K562 (cell line): ENCODE data around the gene LY6G6C. TPM values are rescaled to one million over a fixed set of nuclear protein-coding genes. Genes with fewer than 3 reads are reported as not detected.

Experiments
- FOS ChIP-seq: IDR thresholded peaks from 3 replicates; pipeline ENCODE4 v1.6.1; 2011; ENCODE audit not compliant: insufficient read length; ENCODE audit errors: extremely low read depth
- HCFC1 ChIP-seq: IDR thresholded peaks from 2 replicates; pipeline ENCODE4 v1.6.1; 2012; ENCODE audit warnings: low read depth, low read length, improper control_type of control experiment
- HSF4 ChIP-seq: fragments of 250-450 bp; sonication (Bioruptor Pico); IDR thresholded peaks from 2 replicates; pipeline ENCODE4 v2.1.2; 2022; ENCODE audit warnings: mild to moderate bottlenecking, moderate library complexity, borderline replicate concordance
- KAT7 ChIP-seq: sonication (generic); formaldehyde crosslinking; IDR thresholded peaks from 2 replicates; pipeline ENCODE4 v1.8.0; 2022; ENCODE audit warnings: missing genetic modification reagents, mild to moderate bottlenecking, borderline replicate concordance
- LARP7 ChIP-seq: fragments of 450-650 bp; IDR thresholded peaks from 2 replicates; pipeline ENCODE4 v1.6.1; 2016
- MLX ChIP-seq, 2 experiments: fragments of 450-650 bp in 1 of 2; sonication (generic) in 1 of 2; formaldehyde crosslinking; conservative IDR thresholded peaks; 2 replicates each; pipeline versions ENCODE4 v1.4.0 to v1.8.1; 2020 to 2022; ENCODE audit warnings: mild to moderate bottlenecking in 1 of 2, missing genetic modification reagents in 1 of 2
- MYBL2 ChIP-seq, 2 experiments: fragments of 450-650 bp in 1 of 2; sonication (generic) in 1 of 2; formaldehyde crosslinking in 1 of 2; IDR thresholded peaks; 2 replicates each; pipeline versions ENCODE4 v1.6.1 to v1.8.1; 2017 to 2022; ENCODE audit warnings: borderline replicate concordance in 1 of 2, inconsistent platforms in 1 of 2, low read depth in 1 of 2, mild to moderate bottlenecking in 1 of 2, missing genetic modification reagents in 1 of 2, moderate library complexity in 1 of 2
- NCOA1 ChIP-seq: fragments of 450-650 bp; IDR thresholded peaks from 2 replicates; pipeline ENCODE4 v1.6.1; 2016; ENCODE audit warnings: low read depth
- NEUROD1 ChIP-seq: fragments of 150-350 bp; IDR thresholded peaks from 2 replicates; pipeline ENCODE4 v1.6.1; 2014; ENCODE audit warnings: borderline replicate concordance, low read length, low read depth; ENCODE audit not compliant: partially characterized antibody
- PBX2 ChIP-seq, 2 experiments: IDR thresholded peaks in 1 of 2; conservative IDR thresholded peaks in 1 of 2; 2 replicates each; pipeline ENCODE4 v1.6.1; 2016; ENCODE audit warnings: low read depth in 2 of 2, mild to moderate bottlenecking in 1 of 2, missing compliant biosample characterization in 1 of 2, missing genetic modification characterization in 1 of 2, moderate library complexity in 1 of 2
- PML ChIP-seq: IDR thresholded peaks from 2 replicates; pipeline ENCODE4 v1.6.1; 2012; ENCODE audit warnings: low read length, inconsistent platforms
- POLR2B ChIP-seq: fragments of 450-650 bp; IDR thresholded peaks from 2 replicates; pipeline ENCODE4 v1.6.1; 2018; ENCODE audit warnings: low read depth; ENCODE audit not compliant: partially characterized antibody
- PTTG1 ChIP-seq: fragments of 450-650 bp; IDR thresholded peaks from 2 replicates; pipeline ENCODE4 v1.6.1; 2016; ENCODE audit warnings: low read depth, mild to moderate bottlenecking, missing genetic modification characterization, missing compliant biosample characterization
- RUNX1 ChIP-seq: sonication (generic); IDR thresholded peaks from 2 replicates; pipeline ENCODE4 v1.6.1; 2016; ENCODE audit warnings: antibody characterized with exemption, low read depth
- THAP7 ChIP-seq: fragments of 250-450 bp; sonication (Bioruptor Pico); IDR thresholded peaks from 2 replicates; pipeline ENCODE4 v1.5.0; 2021
- YBX1 ChIP-seq: fragments of 450-650 bp; IDR thresholded peaks from 2 replicates; pipeline ENCODE4 v1.7.1; 2016; ENCODE audit warnings: mild to moderate bottlenecking
- ZC3H11A ChIP-seq: IDR thresholded peaks from 2 replicates; pipeline ENCODE4 v1.6.1; 2012; ENCODE audit warnings: low read depth, low read length, improper control_type of control experiment
- ZNF121 ChIP-seq: sonication (generic); formaldehyde crosslinking; conservative IDR thresholded peaks from 2 replicates; pipeline ENCODE4 v1.8.0; 2022; ENCODE audit warnings: missing genetic modification reagents
- ZNF584 ChIP-seq: fragments of 200-800 bp; sonication (Bioruptor generic); IDR thresholded peaks from 2 replicates; pipeline ENCODE4 v1.6.1; 2016; ENCODE audit warnings: low read depth, mild to moderate bottlenecking, missing genetic modification characterization, missing compliant biosample characterization
- polyA plus RNA-seq, 8 experiments: library from polyadenylated mRNA; depleted of rRNA in 4 of 8; stranded (reverse) in 5 of 8; unstranded in 3 of 8; fragments of >200 nt; fragmentation: Nextera tagmentation in 2 of 8; fragmentation: Illumina TruSeq in 1 of 8; extraction: Ambion mirVana in 2 of 8; extraction: Trizol in 1 of 8; gene quantifications; 2 replicates each; pipeline versions ENCODE4 v1.2.1 to v1.2.3, GENCODE V29; 2011 to 2014; ENCODE audit warnings: inconsistent platforms in 1 of 8, missing spikeins in 1 of 8
- total RNA-seq, 7 experiments: library from RNA; depleted of rRNA in 6 of 7; stranded (reverse); fragments of >200 nt in 6 of 7; fragmentation: Illumina TruSeq in 2 of 7; extraction: Trizol in 2 of 7; gene quantifications; 2 replicates each; pipeline versions ENCODE4 v1.2.1 to v1.2.3, GENCODE V29; 2011 to 2021; ENCODE audit warnings: low replicate concordance in 1 of 7
- TF ChIP-seq, protein P1 (sequence below): fragments of 200-400 bp; formaldehyde crosslinking; IDR thresholded peaks from 2 replicates; pipeline ENCODE4 v1.6.1; 2017; ENCODE audit warnings: mild to moderate bottlenecking, low read depth, low read length, moderate library complexity
- TF ChIP-seq, protein P2 (sequence below): fragments of 450-650 bp; IDR thresholded peaks from 2 replicates; pipeline ENCODE4 v1.6.1; 2016; ENCODE audit warnings: missing biosample characterization, missing genetic modification characterization

Gene LY6G6C
- total and polyA plus RNA-seq, 9 of the 15 experiments (the other 6 are each of a cell fraction or from before 2014, with no cell fraction given) = 0.06 to 0.20 TPM; not detected in 7

DNA sequence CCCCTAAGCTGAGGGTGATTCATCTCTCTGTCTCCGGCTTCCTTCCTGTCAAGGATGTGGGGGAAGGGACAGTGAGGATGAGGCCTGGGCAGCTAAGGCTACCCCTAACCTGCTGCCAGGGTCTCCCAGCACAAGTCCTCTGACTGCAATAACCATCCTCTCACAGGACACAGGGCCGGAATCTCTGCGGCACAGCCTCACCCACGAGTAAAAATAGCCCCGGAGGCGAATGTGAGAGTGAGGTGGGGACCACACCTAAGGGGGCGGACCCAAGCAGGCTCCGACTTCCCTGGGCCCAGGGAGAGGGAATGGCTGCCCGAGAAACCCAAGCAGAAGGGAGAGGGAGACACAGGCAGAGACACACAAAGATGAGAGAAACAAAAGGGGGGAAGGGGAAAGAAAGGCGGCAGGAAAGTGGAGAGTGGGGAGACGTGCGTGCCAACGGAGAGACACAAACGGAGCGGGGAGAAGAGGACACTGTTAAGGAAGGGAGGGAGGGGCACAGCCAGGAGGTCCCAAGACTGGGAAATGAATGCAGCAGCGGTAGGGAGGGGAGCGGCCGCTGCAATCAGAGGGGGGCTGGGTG, 13.4 kb upstream of the LY6G6C start (continued):
- TF ChIP-seq PBX2 (CRISPR knock-in tag; IDR thresholded peaks at IDR 0.05; ENCODE audit: low read depth) = no peak
- peak; percentile 94 for TF ChIP-seq PBX2 (tag; conservative IDR thresholded peaks at IDR 0.05; ENCODE audit: low read depth)
- no peak for TF ChIP-seq PTTG1 (tag)
- TF ChIP-seq, protein P1, sequence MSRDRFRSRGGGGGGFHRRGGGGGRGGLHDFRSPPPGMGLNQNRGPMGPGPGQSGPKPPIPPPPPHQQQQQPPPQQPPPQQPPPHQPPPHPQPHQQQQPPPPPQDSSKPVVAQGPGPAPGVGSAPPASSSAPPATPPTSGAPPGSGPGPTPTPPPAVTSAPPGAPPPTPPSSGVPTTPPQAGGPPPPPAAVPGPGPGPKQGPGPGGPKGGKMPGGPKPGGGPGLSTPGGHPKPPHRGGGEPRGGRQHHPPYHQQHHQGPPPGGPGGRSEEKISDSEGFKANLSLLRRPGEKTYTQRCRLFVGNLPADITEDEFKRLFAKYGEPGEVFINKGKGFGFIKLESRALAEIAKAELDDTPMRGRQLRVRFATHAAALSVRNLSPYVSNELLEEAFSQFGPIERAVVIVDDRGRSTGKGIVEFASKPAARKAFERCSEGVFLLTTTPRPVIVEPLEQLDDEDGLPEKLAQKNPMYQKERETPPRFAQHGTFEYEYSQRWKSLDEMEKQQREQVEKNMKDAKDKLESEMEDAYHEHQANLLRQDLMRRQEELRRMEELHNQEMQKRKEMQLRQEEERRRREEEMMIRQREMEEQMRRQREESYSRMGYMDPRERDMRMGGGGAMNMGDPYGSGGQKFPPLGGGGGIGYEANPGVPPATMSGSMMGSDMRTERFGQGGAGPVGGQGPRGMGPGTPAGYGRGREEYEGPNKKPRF = no peak
- no peak for TF ChIP-seq ZNF584 (CRISPR knock-in tag)
- no peak for TF ChIP-seq KAT7 (CRISPR knock-in tag)
- TF ChIP-seq YBX1 = no peak
- no peak for TF ChIP-seq NCOA1
- peak; percentile 83 for TF ChIP-seq POLR2B
- no peak; a peak in 1 of 4 replicates for TF ChIP-seq MLX (CRISPR knock-in tag; conservative IDR thresholded peaks at IDR 0.05)
- TF ChIP-seq THAP7 (CRISPR knock-in tag) = no peak
- peak; percentile 58; the same call in 1 of the 2 replicates for TF ChIP-seq HCFC1
- no peak for TF ChIP-seq RUNX1
- peak; percentile 65; the same call in 1 of the 2 replicates for TF ChIP-seq PML
- no peak for TF ChIP-seq ZNF121 (CRISPR knock-in tag)
- no peak for TF ChIP-seq MYBL2 (IDR thresholded peaks at IDR 0.05; ENCODE audit: low read depth)
- TF ChIP-seq MYBL2 (CRISPR knock-in tag; IDR thresholded peaks at IDR 0.05; ENCODE audit: borderline replicate concordance) = no peak
- no peak for TF ChIP-seq HSF4 (CRISPR knock-in tag)
- TF ChIP-seq ZC3H11A = 0 out of 2 replicates have a peak, but pooled peaks have one; percentile 13
- TF ChIP-seq LARP7 = peak; percentile 99
- peak; percentile 92 for TF ChIP-seq NEUROD1
- TF ChIP-seq, protein P2, sequence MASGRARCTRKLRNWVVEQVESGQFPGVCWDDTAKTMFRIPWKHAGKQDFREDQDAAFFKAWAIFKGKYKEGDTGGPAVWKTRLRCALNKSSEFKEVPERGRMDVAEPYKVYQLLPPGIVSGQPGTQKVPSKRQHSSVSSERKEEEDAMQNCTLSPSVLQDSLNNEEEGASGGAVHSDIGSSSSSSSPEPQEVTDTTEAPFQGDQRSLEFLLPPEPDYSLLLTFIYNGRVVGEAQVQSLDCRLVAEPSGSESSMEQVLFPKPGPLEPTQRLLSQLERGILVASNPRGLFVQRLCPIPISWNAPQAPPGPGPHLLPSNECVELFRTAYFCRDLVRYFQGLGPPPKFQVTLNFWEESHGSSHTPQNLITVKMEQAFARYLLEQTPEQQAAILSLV (tag) = no peak; the same call in 1 of the 2 replicates
- no peak for TF ChIP-seq FOS
